ENCODE results near the gene STIP1. TPM values are rescaled to one million over a fixed set of nuclear protein-coding genes. Genes with fewer than 3 reads are reported as not detected.

STIP1 gene
- total RNA-seq, 1 donor from 2014 or later, result 200 TPM

DNA sequence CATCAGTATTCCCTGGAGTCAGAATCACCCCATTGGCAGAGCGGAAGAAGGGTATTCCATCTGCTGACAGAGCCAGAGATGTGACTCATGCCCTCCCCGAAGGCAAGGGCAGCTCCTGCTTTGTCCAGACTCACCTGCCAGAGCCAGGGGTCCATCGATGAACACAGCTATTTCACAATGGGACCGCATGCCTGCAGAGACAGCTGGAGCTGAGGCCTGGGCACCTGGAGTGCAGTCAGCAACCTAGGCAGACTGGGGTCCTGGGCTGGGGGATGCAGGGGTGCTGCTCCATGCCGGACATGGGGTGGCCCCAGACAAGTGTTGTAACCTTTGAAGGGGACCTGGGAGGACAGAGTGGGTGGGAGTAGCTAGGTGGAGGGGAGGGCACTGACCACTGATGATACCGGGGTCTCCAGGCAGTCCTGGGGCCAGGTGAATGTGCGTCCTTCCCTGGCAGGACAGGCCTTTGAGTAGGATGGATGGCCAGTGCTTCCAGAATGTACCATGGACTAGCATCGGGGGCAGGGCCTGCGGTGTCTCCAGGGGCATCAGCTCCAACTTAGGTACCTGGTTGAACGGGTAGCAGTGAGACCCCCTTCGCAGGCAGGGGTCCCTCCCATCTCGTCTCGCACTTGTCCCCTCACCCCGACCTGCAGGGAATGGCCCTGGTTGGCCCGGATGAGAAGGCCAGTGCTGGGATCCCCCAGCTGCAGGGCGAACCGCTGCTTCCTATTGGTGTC, 38.4 kb downstream of the STIP1 start:
- H3K4me2 ChIP-seq (ENCODE audit: low read length), result peak overlapping the region; percentile 6
- H3K4me3 Mint-ChIP-seq (ENCODE audit: unreplicated experiment), result peak overlapping the region; percentile 88
- H3K9me3 ChIP-seq (ENCODE audit: insufficient read depth, low read depth, low read length), result no peaks in the 10 kb centered on the region

DNA sequence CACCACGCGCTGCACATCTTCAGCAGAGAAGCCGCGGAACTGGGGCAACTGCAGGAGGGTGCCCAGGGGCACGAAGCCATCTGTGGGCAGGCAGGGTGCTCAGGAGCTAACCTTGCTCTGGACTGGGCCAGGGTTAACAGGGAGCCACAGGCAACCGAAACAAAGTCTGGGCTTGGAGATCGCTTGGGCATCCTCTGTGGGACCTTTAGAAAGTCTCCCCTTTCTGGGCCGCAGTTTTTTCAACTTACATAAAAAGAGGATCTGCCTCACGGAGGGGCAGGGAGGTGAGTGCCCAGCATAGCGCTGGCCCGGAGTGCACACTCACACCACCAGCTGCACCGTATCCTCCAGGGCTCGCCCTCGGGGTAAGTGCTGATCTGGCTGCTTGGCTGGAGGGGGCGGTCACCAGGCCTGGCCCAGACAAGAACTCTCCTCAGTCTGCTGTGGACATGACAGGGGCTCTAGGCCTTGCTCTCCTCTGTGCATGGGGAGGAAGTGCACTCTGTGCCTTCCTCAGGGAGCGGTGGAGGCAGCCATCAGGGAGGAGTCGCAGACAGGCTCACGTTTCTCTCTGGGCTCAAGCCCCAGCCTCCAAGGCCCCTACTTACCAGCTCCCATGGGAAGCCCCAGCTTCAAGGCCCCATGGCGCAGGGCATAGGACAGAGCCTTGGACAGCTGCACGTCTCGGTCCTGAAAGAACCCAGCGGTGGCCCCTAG, 39.1 kb downstream of the STIP1 start:
- Histone ChIP-seq H3K27ac (ENCODE audit: low read depth, low read length) (no peak overlapping the region), H3K4me2 (ENCODE audit: low read length) (peak overlapping the region; percentile 99), H3K9me3 (ENCODE audit: insufficient read depth, low read depth, low read length) (no peaks in the 10 kb centered on the region), H3K4me1 (ENCODE audit: insufficient read depth, low read length) (peaks cover 32% of the 10 kb centered on the region), H3K9ac (ENCODE audit: low read length) (peak overlapping the region; percentile 85), H3K4me3 (ENCODE audit: insufficient read depth, low read depth, low read length) (peak overlapping the region; percentile 89), H2AFZ (ENCODE audit: low read depth, low read length) (no peak overlapping the region), H3K79me2 (ENCODE audit: insufficient read depth, low read length) (peaks cover 29% of the 10 kb centered on the region), H4K20me1 (ENCODE audit: insufficient read depth, low read length) (peaks cover 3% of the 10 kb centered on the region), H3K36me3 (ENCODE audit: insufficient read depth, low read length) (no peaks in the 10 kb centered on the region), H3K27me3 (ENCODE audit: insufficient read depth, low read length) (no peaks in the 10 kb centered on the region)
- DNase-seq (ENCODE audit: low read depth) (no peak), FAIRE-seq (no peak)
- TF ChIP-seq EZH2 (IDR thresholded peaks at IDR 0.05; ENCODE audit: insufficient read depth, low read length), result no peak
- TF ChIP-seq, protein P1, sequence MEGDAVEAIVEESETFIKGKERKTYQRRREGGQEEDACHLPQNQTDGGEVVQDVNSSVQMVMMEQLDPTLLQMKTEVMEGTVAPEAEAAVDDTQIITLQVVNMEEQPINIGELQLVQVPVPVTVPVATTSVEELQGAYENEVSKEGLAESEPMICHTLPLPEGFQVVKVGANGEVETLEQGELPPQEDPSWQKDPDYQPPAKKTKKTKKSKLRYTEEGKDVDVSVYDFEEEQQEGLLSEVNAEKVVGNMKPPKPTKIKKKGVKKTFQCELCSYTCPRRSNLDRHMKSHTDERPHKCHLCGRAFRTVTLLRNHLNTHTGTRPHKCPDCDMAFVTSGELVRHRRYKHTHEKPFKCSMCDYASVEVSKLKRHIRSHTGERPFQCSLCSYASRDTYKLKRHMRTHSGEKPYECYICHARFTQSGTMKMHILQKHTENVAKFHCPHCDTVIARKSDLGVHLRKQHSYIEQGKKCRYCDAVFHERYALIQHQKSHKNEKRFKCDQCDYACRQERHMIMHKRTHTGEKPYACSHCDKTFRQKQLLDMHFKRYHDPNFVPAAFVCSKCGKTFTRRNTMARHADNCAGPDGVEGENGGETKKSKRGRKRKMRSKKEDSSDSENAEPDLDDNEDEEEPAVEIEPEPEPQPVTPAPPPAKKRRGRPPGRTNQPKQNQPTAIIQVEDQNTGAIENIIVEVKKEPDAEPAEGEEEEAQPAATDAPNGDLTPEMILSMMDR (IDR thresholded peaks at IDR 0.05; ENCODE audit: insufficient read depth, low read depth, low read length), result no peak
- Mint-ChIP-seq H3K4me1 (ENCODE audit: low read depth, unreplicated experiment) (peaks cover 12% of the 10 kb centered on the region), H3K27me3 (ENCODE audit: low read depth, unreplicated experiment) (no peaks in the 10 kb centered on the region), H3K27ac (ENCODE audit: unreplicated experiment) (no peak overlapping the region), H3K36me3 (ENCODE audit: low read depth, unreplicated experiment) (peaks cover 2% of the 10 kb centered on the region), H3K4me3 (ENCODE audit: unreplicated experiment) (peak overlapping the region; percentile 88), H3K9me3 (ENCODE audit: unreplicated experiment) (no peaks in the 10 kb centered on the region)

More for the DNA sequence above, 38.4 kb downstream of the STIP1 start:
- Histone ChIP-seq H3K27me3 (ENCODE audit: insufficient read depth, low read length) (no peaks in the 10 kb centered on the region), H3K27ac (ENCODE audit: low read depth, low read length) (no peak overlapping the region), H4K20me1 (ENCODE audit: insufficient read depth, low read length) (peaks cover 3% of the 10 kb centered on the region), H3K36me3 (ENCODE audit: insufficient read depth, low read length) (no peaks in the 10 kb centered on the region), H2AFZ (ENCODE audit: low read depth, low read length) (no peak overlapping the region), H3K9ac (ENCODE audit: low read length) (no peak overlapping the region), H3K4me3 (ENCODE audit: insufficient read depth, low read depth, low read length) (no peak overlapping the region), H3K4me1 (ENCODE audit: insufficient read depth, low read length) (peaks cover 29% of the 10 kb centered on the region), H3K79me2 (ENCODE audit: insufficient read depth, low read length) (peaks cover 29% of the 10 kb centered on the region)
- Mint-ChIP-seq H3K27ac (ENCODE audit: unreplicated experiment) (no peak overlapping the region), H3K4me1 (ENCODE audit: low read depth, unreplicated experiment) (peaks cover 12% of the 10 kb centered on the region), H3K36me3 (ENCODE audit: low read depth, unreplicated experiment) (peaks cover 2% of the 10 kb centered on the region), H3K27me3 (ENCODE audit: low read depth, unreplicated experiment) (no peaks in the 10 kb centered on the region), H3K9me3 (ENCODE audit: unreplicated experiment) (no peaks in the 10 kb centered on the region)
- FAIRE-seq (no peak), DNase-seq (ENCODE audit: low read depth) (no peak)
- TF ChIP-seq, protein P1 (IDR thresholded peaks at IDR 0.05; ENCODE audit: insufficient read depth, low read depth, low read length), result no peak
- TF ChIP-seq EZH2 (IDR thresholded peaks at IDR 0.05; ENCODE audit: insufficient read depth, low read length), result no peak

Measured in astrocyte (in vitro differentiated cells and primary cell).